ENCODE data around the gene KIAA1210. TPM values are rescaled to one million over a fixed set of nuclear protein-coding genes. Genes with fewer than 3 reads are reported as not detected.
A peak's percentile ranks its signal among the peaks of the same experiment; 100 is the strongest.

Gene KIAA1210
- total RNA-seq, 1 experiment from 2014 or later = not detected

DNA sequence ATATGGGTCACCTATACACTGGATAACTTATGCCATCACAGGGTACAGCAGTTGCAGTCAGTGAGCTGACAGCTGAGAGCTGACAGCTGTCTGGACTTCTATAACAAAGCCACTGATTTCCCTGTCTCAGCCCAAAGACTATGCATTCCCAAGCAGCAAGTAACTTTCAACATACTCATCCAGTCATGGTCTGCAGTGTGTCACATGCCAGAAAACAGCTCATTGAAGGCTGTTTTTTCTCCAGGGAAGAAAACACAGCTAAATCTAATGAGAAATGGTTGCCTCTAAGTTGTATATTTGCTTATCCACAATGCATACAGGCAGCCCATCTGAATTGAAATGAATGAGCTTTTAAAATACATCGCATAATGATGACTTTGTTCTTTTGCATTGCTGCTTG lies 6.3 kb downstream of the KIAA1210 start:
- Histone ChIP-seq H3K27me3 (ENCODE audit: control insufficient read depth, insufficient read depth, low read length) (no peaks in the 10 kb centered on the region), H3K36me3 (replicated peaks; ENCODE audit: control insufficient read depth, insufficient read depth, low read length) (no peaks in the 10 kb centered on the region), H3K4me3 (ENCODE audit: insufficient read depth, low read depth, low read length) (no peak overlapping the region)
- DNase-seq = no peak

DNA sequence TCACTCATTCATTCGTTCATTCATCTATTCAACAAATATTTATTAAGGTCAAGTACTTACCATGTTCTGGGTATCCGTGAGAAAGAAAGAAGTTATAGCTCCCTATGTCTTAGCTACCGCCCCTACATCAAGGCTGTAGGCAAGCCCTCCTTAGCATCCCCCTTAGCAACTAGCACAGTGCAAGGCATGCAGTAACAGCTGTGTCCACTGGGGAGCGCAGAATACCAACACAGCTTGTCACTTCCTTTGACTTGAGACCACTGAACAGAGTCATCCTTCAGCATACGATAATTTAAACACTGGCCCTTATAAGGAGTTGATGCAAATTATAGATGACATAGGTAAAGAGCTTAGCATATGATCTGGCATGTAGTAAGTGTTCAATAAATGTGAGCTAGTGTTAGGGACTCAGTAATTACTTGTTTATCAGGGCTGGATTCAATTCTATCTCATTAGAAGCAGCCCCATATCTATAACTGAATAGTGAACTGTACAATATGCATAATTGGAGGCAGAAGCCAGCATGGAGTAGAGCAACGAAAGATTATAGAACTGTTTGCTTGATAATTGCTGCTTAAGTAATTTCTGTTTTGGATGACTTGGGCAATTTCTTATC lies 8.7 kb downstream of the KIAA1210 start:
- Histone ChIP-seq H3K4me3 (ENCODE audit: insufficient read depth, low read depth, low read length) (no peak overlapping the region), H3K27me3 (ENCODE audit: control insufficient read depth, insufficient read depth, low read length) (no peaks in the 10 kb centered on the region), H3K36me3 (replicated peaks; ENCODE audit: control insufficient read depth, insufficient read depth, low read length) (no peaks in the 10 kb centered on the region)
- peak; percentile 67 for DNase-seq

DNA sequence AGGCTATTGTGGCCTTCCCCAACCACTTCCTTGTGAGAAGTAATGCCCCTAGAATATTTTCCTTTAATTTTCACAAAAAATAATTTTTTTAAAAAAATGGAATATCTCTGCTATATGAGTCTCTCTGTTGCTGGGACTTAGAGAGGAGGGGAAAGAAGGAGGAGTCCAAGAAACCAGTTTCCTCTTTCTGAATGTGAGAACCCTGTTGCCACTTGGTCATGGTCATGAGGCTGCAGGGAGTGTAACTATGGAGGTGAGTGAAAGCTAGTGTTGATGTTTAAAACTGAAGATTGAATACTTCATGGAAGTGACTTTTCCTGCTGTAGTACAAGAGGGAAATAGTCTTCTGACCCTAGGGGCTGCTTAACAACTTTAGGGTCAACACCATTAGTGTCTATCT lies 20.4 kb downstream of the KIAA1210 start:
- H3K27me3 ChIP-seq (ENCODE audit: control insufficient read depth, insufficient read depth, low read length) = no peaks in the 10 kb centered on the region

GRCh38 chrX:119105826-119106225 lies 21.8 kb downstream of the KIAA1210 start:
- DNase-seq = no peak
- Histone ChIP-seq H3K27me3 (ENCODE audit: control insufficient read depth, insufficient read depth, low read length) (no peaks in the 10 kb centered on the region), H3K4me3 (ENCODE audit: insufficient read depth, low read depth, low read length) (no peak overlapping the region), H3K36me3 (replicated peaks; ENCODE audit: control insufficient read depth, insufficient read depth, low read length) (no peaks in the 10 kb centered on the region)

More for the DNA sequence above, 20.4 kb downstream of the KIAA1210 start:
- no peaks in the 10 kb centered on the region for H3K36me3 ChIP-seq (replicated peaks; ENCODE audit: control insufficient read depth, insufficient read depth, low read length)
- no peak for DNase-seq
- H3K4me3 ChIP-seq (ENCODE audit: insufficient read depth, low read depth, low read length) = no peak overlapping the region

GRCh38 chrX:119101168-119101567 lies 26.4 kb downstream of the KIAA1210 start:
- Histone ChIP-seq H3K36me3 (replicated peaks; ENCODE audit: control insufficient read depth, insufficient read depth, low read length) (no peaks in the 10 kb centered on the region), H3K27me3 (ENCODE audit: control insufficient read depth, insufficient read depth, low read length) (no peaks in the 10 kb centered on the region), H3K4me3 (ENCODE audit: insufficient read depth, low read depth, low read length) (no peak overlapping the region)
- DNase-seq = no peak

DNA sequence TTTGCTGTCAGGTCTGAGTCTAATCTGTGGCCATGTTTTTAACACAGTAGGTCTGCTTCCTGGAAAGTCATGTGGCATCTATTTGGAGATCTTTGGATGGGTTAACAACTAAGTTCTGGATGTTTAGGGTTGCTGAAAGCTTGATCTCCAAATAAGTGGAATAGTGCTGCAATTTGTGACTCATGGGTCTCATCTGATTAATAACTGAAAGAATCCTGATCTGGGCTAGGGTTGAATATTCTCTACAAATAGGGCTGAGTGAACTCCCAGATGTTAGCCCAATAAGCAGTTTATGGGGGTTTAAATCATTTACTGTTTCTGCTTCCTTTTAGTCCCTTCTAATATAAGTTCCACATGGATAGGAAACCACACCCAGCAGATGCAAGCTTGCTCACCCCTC lies 31.7 kb downstream of the KIAA1210 start:
- no peak overlapping the region for H3K4me3 ChIP-seq (ENCODE audit: insufficient read depth, low read depth, low read length)
- no peaks in the 10 kb centered on the region for H3K36me3 ChIP-seq (replicated peaks; ENCODE audit: control insufficient read depth, insufficient read depth, low read length)

DNA sequence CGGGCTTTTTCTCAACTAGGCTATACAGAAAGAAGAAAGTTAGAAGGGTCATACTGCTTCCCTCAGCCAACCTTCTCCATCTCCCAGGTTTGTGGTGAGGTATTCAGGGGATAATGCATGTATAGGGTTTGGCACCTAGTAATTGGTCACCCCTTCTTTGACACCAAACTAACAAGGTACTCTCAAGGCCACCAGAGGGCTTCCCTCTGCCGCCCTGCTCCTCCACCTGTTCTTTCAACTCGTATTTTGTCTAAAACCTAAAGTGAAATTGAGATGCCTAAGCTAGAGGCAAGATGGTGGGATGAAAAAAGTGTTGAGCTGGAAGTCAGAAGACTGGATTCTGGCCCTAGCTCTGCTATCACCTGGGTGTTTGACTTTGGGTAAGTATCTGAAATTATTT lies 32.8 kb downstream of the KIAA1210 start:
- no peak for DNase-seq
- no peaks in the 10 kb centered on the region for H3K27me3 ChIP-seq (ENCODE audit: control insufficient read depth, insufficient read depth, low read length)
- H3K36me3 ChIP-seq (replicated peaks; ENCODE audit: control insufficient read depth, insufficient read depth, low read length) = no peaks in the 10 kb centered on the region
- no peak overlapping the region for H3K4me3 ChIP-seq (ENCODE audit: insufficient read depth, low read depth, low read length)

More for the DNA sequence above, 31.7 kb downstream of the KIAA1210 start:
- no peak for DNase-seq
- no peaks in the 10 kb centered on the region for H3K27me3 ChIP-seq (ENCODE audit: control insufficient read depth, insufficient read depth, low read length)

DNA sequence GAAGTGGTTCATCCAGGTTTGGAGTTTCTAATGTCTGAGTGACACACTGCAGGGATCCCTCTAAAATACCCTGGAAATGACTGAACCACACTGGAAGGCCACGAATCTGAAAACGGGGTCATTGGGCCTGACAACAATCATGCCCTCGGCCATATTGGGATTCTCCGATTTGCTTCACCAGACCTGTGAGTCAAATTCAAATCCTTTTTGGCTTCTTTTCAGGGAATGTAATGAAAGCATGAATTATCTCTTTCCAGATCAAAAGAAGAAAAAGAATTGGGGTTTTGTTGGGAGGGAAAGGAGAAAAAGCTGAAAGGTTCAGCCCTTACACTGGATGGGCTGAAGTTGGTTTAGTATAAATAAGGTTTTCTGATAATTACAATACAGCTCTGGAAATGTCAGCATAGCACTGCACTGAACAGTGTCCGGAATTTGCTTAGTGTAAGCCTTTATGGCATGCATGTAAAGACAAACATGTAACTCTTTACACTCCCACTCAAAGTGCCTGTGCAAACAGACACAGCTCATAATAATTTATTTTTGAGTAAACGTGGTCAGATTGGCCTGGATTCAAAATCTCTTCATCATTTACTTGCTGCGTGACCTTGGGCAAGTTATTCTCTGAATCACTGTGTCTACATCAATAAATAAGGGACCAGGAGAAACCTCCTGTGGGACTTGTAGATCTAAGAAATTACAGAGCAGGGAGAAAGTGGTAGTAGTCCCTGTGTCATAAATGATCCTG lies 33.4 kb downstream of the KIAA1210 start:
- no peaks in the 10 kb centered on the region for H3K27me3 ChIP-seq (ENCODE audit: control insufficient read depth, insufficient read depth, low read length)
- H3K36me3 ChIP-seq (replicated peaks; ENCODE audit: control insufficient read depth, insufficient read depth, low read length) = no peaks in the 10 kb centered on the region
- H3K4me3 ChIP-seq (ENCODE audit: insufficient read depth, low read depth, low read length) = no peak overlapping the region
- no peak for DNase-seq

GRCh38 chrX:119090627-119091026 lies 37.0 kb downstream of the KIAA1210 start:
- Histone ChIP-seq H3K36me3 (replicated peaks; ENCODE audit: control insufficient read depth, insufficient read depth, low read length) (no peaks in the 10 kb centered on the region), H3K27me3 (ENCODE audit: control insufficient read depth, insufficient read depth, low read length) (no peaks in the 10 kb centered on the region; the same call in 1 of the 2 replicates), H3K4me3 (ENCODE audit: insufficient read depth, low read depth, low read length) (no peak overlapping the region)
- no peak for DNase-seq

- no peaks in the 10 kb centered on the region; the same call in 1 of the 2 replicates for H3K27me3 ChIP-seq (ENCODE audit: control insufficient read depth, insufficient read depth, low read length)
- no peak for DNase-seq
- H3K4me3 ChIP-seq (ENCODE audit: insufficient read depth, low read depth, low read length) = no peak overlapping the region
- H3K36me3 ChIP-seq (replicated peaks; ENCODE audit: control insufficient read depth, insufficient read depth, low read length) = no peaks in the 10 kb centered on the region
Observed at GRCh38 chrX:119089619-119090018, 38.0 kb downstream of the KIAA1210 start.

DNA sequence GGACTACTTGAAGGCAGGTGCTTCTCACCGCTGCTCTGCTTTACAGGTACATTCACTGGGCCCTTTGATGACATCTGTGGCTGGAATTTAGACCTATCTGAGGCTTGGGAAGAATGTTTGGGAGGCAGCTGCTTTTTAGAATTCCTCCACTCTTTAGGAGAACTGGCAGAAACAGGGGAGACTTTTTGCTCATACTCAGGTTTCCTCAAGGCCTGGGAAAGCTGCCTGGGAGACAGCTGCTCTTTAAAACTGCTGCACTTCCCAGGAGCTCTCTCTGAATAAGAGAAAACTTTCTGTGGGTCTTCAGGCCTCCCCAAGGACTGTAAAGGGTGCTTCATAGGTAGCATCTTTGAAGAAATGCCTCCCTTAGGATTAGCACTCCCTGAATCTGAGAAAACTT lies 40.5 kb downstream of the KIAA1210 start:
- no peak for DNase-seq
- H3K4me3 ChIP-seq (ENCODE audit: insufficient read depth, low read depth, low read length) = no peak overlapping the region

GRCh38 chrX:119084766-119085165 lies 42.8 kb downstream of the KIAA1210 start:
- no peak for DNase-seq
- Histone ChIP-seq H3K4me3 (ENCODE audit: insufficient read depth, low read depth, low read length) (no peak overlapping the region), H3K27me3 (ENCODE audit: control insufficient read depth, insufficient read depth, low read length) (no peaks in the 10 kb centered on the region; the same call in 1 of the 2 replicates), H3K36me3 (replicated peaks; ENCODE audit: control insufficient read depth, insufficient read depth, low read length) (no peaks in the 10 kb centered on the region)

More for the DNA sequence above, 40.5 kb downstream of the KIAA1210 start:
- no peaks in the 10 kb centered on the region; the same call in 1 of the 2 replicates for H3K27me3 ChIP-seq (ENCODE audit: control insufficient read depth, insufficient read depth, low read length)
- H3K36me3 ChIP-seq (replicated peaks; ENCODE audit: control insufficient read depth, insufficient read depth, low read length) = no peaks in the 10 kb centered on the region

DNA sequence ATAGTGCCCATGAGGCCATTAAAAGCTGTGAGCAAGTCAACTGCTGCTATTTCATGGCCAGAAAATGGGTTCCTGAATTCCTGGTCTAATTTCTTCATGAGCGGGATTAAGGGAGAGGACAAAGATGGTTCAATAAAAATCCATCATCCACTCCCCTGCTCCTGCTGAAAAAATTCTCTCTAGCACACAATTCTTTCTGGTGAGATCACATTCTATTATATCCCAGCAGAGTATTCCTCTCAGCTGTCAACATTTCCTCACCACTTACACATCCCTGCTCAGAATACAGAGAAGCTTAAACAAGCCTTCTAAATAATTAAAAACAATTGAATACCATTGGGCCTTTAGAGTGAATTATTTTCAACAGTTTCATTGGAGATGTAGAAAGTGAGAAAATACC lies 45.3 kb downstream of the KIAA1210 start:
- Histone ChIP-seq H3K36me3 (replicated peaks; ENCODE audit: control insufficient read depth, insufficient read depth, low read length) (no peaks in the 10 kb centered on the region), H3K4me3 (ENCODE audit: insufficient read depth, low read depth, low read length) (no peak overlapping the region), H3K27me3 (ENCODE audit: control insufficient read depth, insufficient read depth, low read length) (no peaks in the 10 kb centered on the region)
- DNase-seq = no peak

- DNase-seq = no peak
- H3K27me3 ChIP-seq (ENCODE audit: control insufficient read depth, insufficient read depth, low read length) = no peaks in the 10 kb centered on the region
Observed at GRCh38 chrX:119075270-119076025, 52.2 kb downstream of the KIAA1210 start.

DNA sequence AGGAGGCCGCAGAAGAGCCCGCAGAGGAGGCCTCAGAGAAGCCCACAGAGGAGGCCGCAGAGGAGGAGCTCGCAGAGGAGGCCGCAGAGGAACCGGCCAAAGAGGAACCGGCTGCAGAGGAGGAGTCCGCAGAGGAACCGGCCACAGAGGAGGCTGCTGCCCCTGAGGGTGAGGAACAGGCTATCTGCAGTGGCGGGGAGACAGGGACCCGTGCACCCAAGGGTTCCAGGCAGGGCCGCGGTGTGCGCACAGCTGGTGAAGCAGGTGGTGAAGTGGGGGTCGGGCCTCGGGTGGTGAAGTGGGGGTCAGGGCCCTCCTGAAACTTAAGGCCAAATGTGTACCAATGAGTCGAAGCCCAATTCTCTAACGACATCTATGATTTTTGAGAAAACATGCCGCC lies 53.7 kb downstream of the KIAA1210 start:
- Histone ChIP-seq H3K27me3 (ENCODE audit: control insufficient read depth, insufficient read depth, low read length) (no peaks in the 10 kb centered on the region), H3K4me3 (ENCODE audit: insufficient read depth, low read depth, low read length) (no peak overlapping the region), H3K36me3 (replicated peaks; ENCODE audit: control insufficient read depth, insufficient read depth, low read length) (no peaks in the 10 kb centered on the region)
- no peak for DNase-seq

More at GRCh38 chrX:119075270-119076025, 52.2 kb downstream of the KIAA1210 start:
- no peak overlapping the region for H3K4me3 ChIP-seq (ENCODE audit: insufficient read depth, low read depth, low read length)
- no peaks in the 10 kb centered on the region for H3K36me3 ChIP-seq (replicated peaks; ENCODE audit: control insufficient read depth, insufficient read depth, low read length)

All from H7 (cell line).